ENCODE results near the gene HTR4.

Gene HTR4

GRCh38 chr5:148687871-148688270 lies 33.5 kb upstream of the HTR4 start:
- no peak for TF ChIP-seq EZH2phosphoT487 (IDR thresholded peaks at IDR 0.05; ENCODE audit: low read depth)
- TF ChIP-seq, protein P1, sequence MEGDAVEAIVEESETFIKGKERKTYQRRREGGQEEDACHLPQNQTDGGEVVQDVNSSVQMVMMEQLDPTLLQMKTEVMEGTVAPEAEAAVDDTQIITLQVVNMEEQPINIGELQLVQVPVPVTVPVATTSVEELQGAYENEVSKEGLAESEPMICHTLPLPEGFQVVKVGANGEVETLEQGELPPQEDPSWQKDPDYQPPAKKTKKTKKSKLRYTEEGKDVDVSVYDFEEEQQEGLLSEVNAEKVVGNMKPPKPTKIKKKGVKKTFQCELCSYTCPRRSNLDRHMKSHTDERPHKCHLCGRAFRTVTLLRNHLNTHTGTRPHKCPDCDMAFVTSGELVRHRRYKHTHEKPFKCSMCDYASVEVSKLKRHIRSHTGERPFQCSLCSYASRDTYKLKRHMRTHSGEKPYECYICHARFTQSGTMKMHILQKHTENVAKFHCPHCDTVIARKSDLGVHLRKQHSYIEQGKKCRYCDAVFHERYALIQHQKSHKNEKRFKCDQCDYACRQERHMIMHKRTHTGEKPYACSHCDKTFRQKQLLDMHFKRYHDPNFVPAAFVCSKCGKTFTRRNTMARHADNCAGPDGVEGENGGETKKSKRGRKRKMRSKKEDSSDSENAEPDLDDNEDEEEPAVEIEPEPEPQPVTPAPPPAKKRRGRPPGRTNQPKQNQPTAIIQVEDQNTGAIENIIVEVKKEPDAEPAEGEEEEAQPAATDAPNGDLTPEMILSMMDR (IDR thresholded peaks at IDR 0.05; ENCODE audit: low read depth, low read length) = no peak
- no peaks in the 10 kb centered on the region for H3K79me2 ChIP-seq (ENCODE audit: low read length)
- H3K4me3 ChIP-seq (ENCODE audit: low read length) = no peak overlapping the region

GRCh38 chr5:148687427-148687826 lies 33.1 kb upstream of the HTR4 start:
- Histone ChIP-seq H3K27me3 (ENCODE audit: low read depth, low read length) (no peaks in the 10 kb centered on the region), H3K27ac (ENCODE audit: low read length) (no peak overlapping the region)

More at GRCh38 chr5:148687871-148688270, 33.5 kb upstream of the HTR4 start:
- Histone ChIP-seq H3K9me3 (ENCODE audit: insufficient read depth, low read length) (no peaks in the 10 kb centered on the region), H3K4me1 (ENCODE audit: low read length) (no peaks in the 10 kb centered on the region; the same call in 1 of the 2 replicates), H3K27ac (ENCODE audit: low read length) (no peak overlapping the region), H3K27me3 (ENCODE audit: low read depth, low read length) (no peaks in the 10 kb centered on the region), H2AFZ (ENCODE audit: low read depth, low read length) (no peak overlapping the region), H3K9ac (ENCODE audit: low read length) (no peak overlapping the region), H3K36me3 (replicated peaks; ENCODE audit: low read depth, low read length) (no peaks in the 10 kb centered on the region), H4K20me1 (ENCODE audit: insufficient read depth, low read length) (no peaks in the 10 kb centered on the region), H3K4me2 (ENCODE audit: low read length) (no peak overlapping the region)

GRCh38 chr5:148686660-148687059 lies 32.3 kb upstream of the HTR4 start:
- Histone ChIP-seq H3K27me3 (ENCODE audit: low read depth, low read length) (no peaks in the 10 kb centered on the region), H3K27ac (ENCODE audit: low read length) (no peak overlapping the region), H2AFZ (ENCODE audit: low read depth, low read length) (no peak overlapping the region), H3K4me3 (ENCODE audit: low read length) (no peak overlapping the region), H3K4me1 (ENCODE audit: low read length) (no peaks in the 10 kb centered on the region; the same call in 1 of the 2 replicates), H3K9me3 (ENCODE audit: insufficient read depth, low read length) (no peaks in the 10 kb centered on the region), H3K79me2 (ENCODE audit: low read length) (no peaks in the 10 kb centered on the region), H3K4me2 (ENCODE audit: low read length) (no peak overlapping the region), H3K36me3 (replicated peaks; ENCODE audit: low read depth, low read length) (no peaks in the 10 kb centered on the region), H3K9ac (ENCODE audit: low read length) (no peak overlapping the region), H4K20me1 (ENCODE audit: insufficient read depth, low read length) (no peaks in the 10 kb centered on the region)
- TF ChIP-seq, protein P1 (IDR thresholded peaks at IDR 0.05; ENCODE audit: low read depth, low read length) = no peak
- TF ChIP-seq EZH2phosphoT487 (IDR thresholded peaks at IDR 0.05; ENCODE audit: low read depth) = no peak

More at GRCh38 chr5:148687427-148687826, 33.1 kb upstream of the HTR4 start:
- Histone ChIP-seq H4K20me1 (ENCODE audit: insufficient read depth, low read length) (no peaks in the 10 kb centered on the region), H3K9ac (ENCODE audit: low read length) (no peak overlapping the region), H2AFZ (ENCODE audit: low read depth, low read length) (no peak overlapping the region), H3K36me3 (replicated peaks; ENCODE audit: low read depth, low read length) (no peaks in the 10 kb centered on the region), H3K79me2 (ENCODE audit: low read length) (no peaks in the 10 kb centered on the region), H3K4me2 (ENCODE audit: low read length) (no peak overlapping the region), H3K4me3 (ENCODE audit: low read length) (no peak overlapping the region), H3K9me3 (ENCODE audit: insufficient read depth, low read length) (no peaks in the 10 kb centered on the region), H3K4me1 (ENCODE audit: low read length) (no peaks in the 10 kb centered on the region; the same call in 1 of the 2 replicates)
- no peak for TF ChIP-seq EZH2phosphoT487 (IDR thresholded peaks at IDR 0.05; ENCODE audit: low read depth)
- TF ChIP-seq, protein P1 (IDR thresholded peaks at IDR 0.05; ENCODE audit: low read depth, low read length) = peak; percentile 67

- Histone ChIP-seq H3K79me2 (ENCODE audit: low read length) (no peaks in the 10 kb centered on the region), H2AFZ (ENCODE audit: low read depth, low read length) (no peak overlapping the region), H3K9me3 (ENCODE audit: insufficient read depth, low read length) (no peaks in the 10 kb centered on the region), H3K4me3 (ENCODE audit: low read length) (no peak overlapping the region), H3K4me1 (ENCODE audit: low read length) (no peaks in the 10 kb centered on the region; the same call in 1 of the 2 replicates), H3K27ac (ENCODE audit: low read length) (no peak overlapping the region), H3K4me2 (ENCODE audit: low read length) (no peak overlapping the region), H4K20me1 (ENCODE audit: insufficient read depth, low read length) (no peaks in the 10 kb centered on the region), H3K27me3 (ENCODE audit: low read depth, low read length) (no peaks in the 10 kb centered on the region), H3K36me3 (replicated peaks; ENCODE audit: low read depth, low read length) (no peaks in the 10 kb centered on the region), H3K9ac (ENCODE audit: low read length) (no peak overlapping the region)
- TF ChIP-seq, protein P1 (IDR thresholded peaks at IDR 0.05; ENCODE audit: low read depth, low read length) = no peak
- no peak for TF ChIP-seq EZH2phosphoT487 (IDR thresholded peaks at IDR 0.05; ENCODE audit: low read depth)
Measured at GRCh38 chr5:148685520-148686134, 31.3 kb upstream of the HTR4 start.
